Right ventricle myocardium inferior (tissue), 1 donor: ENCODE results near the gene ABCG4. TPM values are rescaled to one million over a fixed set of nuclear protein-coding genes. Genes with fewer than 3 reads are reported as not detected.
"Not testable (repeated sequence)": the region's sequence is repeated elsewhere in the genome, so short reads cannot be mapped to it uniquely, and the experiment has no call there.

Source experiments
- ATAC-seq: fragments of 200-7000 bp; cut with Tn5 transposase; one replicate; pipeline ENCODE4 v1.9.1; 2020; ENCODE audit warnings: mild to moderate bottlenecking, moderate library complexity
- DNase-seq: peaks from one replicate; pipeline ENCODE4 v3.0.0; 2021; ENCODE audit errors: missing footprints
- intact Hi-C: fragments of 100-400 bp; cut with DNase I; formaldehyde crosslinking; loops from one replicate; pipeline ENCODE4 v1.11.0; 2022
- total RNA-seq: library from RNA; stranded (reverse); fragmentation: NEBNext Ultra II Directional; extraction: Animal tissue kit (Norgen Biotek cat#: 25700); gene quantifications from one replicate; pipeline ENCODE4 v1.2.1, GENCODE V29; 2021
- donor health status: DM: no; HTN: yes; CAD: no; lungs with severe emphysema.

ABCG4 gene
- total RNA-seq, 1 donor from 2014 or later: 1.3 TPM

GRCh38 chr11:119193001-119193400 is 44.1 kb downstream of the ABCG4 start:
- intact Hi-C loops: no loop called here
- no peak for DNase-seq

GRCh38 chr11:119193626-119194025 is 44.8 kb downstream of the ABCG4 start:
- ATAC-seq: no peak
- intact Hi-C loops: no loop called here
- no peak for DNase-seq

More at GRCh38 chr11:119193001-119193400, 44.1 kb downstream of the ABCG4 start:
- ATAC-seq: no peak

DNA sequence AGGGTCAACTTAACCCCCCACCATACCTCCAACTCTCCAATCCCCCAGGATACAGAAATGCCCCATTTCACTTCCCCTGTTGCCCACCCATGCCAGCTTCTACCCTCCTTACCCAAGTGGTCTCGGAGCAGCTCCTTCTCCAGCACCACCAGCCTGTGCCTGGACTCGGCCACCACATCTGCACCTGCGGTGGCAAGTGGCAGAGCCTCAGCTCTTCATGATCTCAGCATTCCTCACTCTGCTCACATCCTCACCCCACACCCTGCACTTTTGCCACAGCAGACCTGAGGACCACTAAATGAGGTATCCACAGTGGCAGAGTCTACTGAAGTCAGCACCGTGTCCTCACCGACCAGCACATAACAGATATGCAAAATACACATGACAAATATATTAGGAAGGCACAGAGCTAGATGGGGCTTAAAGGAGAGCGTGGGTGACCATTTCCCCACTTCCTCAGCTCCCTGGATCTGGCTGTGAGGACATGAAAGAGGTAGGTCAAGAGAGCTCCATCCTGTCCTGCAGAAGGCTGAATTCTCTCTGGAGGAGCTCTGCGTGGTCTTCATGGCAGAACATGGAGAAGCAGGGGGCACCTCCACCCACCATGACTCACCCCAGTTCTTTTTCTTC is 46.1 kb downstream of the ABCG4 start:
- intact Hi-C loops: loop anchor here (5.0 kb wide), 1 partner anchor 88 kb away; the partner anchor contains the start of gene C2CD2L
- ATAC-seq (no peak), DNase-seq (no peak)

GRCh38 chr11:119195680-119196079 is 46.8 kb downstream of the ABCG4 start:
- DNase-seq: no peak
- intact Hi-C loops: loop anchor here (2.0 to 5.0 kb wide), 3 partner anchors 27 to 88 kb away; partner anchors contain the start of genes ABCG4, C2CD2L and NLRX1
- peak; percentile 37 for ATAC-seq

DNA sequence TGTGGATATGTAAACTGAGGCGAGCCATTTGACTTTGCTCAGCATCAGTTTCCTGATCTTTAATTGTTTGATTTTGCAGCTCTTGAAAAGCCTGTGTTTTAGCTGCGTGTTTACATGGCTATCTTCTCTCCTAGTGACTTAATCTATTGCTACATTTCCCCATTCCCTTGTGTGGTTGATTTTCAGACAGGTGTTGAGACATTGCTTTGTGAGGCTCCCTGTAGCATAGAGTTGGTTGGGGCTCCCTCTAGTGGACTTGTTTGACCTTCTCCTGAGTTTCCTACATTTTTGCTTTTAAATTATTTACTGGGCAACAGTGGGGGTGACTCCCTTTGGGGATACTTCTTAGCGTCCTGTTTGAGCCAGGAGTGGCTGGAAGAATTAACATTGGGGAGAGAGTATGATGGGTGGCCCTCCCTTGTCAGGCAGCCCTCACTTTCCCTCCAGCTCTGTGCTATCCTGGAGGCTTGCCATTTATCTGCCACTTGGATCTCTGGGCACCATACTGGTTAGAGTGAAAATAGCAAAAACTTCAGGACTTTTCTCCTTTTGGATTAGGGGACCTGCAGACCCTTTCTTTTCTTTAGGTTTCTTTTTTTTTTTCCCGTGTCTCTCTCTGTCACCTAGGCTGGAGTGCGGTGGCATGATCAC is 48.1 kb downstream of the ABCG4 start:
- intact Hi-C loops: loop anchor here (2.0 to 5.0 kb wide), 3 partner anchors 28 to 90 kb away; partner anchors contain the start of genes ABCG4, C2CD2L and NLRX1
- ATAC-seq (peak; percentile 87), DNase-seq (no peak)

DNA sequence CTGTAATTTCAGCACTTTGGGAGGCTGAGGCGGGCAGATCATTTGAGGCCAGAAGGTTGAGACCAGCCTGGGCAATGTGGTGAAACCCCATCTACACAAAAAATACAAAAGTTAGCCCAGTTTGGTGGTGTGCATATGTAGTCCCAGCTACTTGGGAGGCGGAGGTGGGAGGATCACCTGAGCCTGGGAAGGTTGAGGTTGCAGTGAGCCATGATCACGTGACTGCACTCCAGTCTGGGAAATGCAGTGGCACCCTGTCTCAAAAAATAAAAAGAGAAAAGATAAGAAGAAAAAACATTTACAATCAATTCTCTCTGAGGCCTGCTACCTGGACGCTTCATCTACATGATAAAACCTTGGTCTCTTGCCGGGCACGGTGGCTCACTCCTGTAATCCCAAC is 50.1 kb downstream of the ABCG4 start:
- ATAC-seq: no peak
- intact Hi-C loops: loop anchor here (5.0 kb wide), 1 partner anchor 92 kb away; the partner anchor contains the start of gene C2CD2L
- no peak for DNase-seq

DNA sequence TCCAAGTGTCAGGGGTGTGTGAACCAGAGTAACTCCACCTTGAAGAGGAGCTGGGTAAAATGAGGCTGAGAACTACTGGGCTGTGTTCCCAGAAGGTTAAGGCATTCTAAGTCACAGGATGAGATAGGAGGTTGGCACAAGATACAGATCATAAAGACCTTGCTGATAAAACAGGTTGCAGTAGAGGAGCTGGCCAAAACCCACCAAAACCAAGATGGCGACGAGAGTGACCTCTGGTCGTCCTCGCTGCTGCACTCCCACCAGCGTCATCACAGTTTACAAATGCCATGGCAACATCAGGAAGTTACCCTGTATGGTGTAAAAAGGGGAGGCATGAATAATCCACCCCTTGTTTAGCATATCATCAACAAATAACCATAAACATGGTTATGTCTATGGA is 52.4 kb downstream of the ABCG4 start:
- DNase-seq, ATAC-seq, intact Hi-C loops: not testable (repeated sequence)

DNA sequence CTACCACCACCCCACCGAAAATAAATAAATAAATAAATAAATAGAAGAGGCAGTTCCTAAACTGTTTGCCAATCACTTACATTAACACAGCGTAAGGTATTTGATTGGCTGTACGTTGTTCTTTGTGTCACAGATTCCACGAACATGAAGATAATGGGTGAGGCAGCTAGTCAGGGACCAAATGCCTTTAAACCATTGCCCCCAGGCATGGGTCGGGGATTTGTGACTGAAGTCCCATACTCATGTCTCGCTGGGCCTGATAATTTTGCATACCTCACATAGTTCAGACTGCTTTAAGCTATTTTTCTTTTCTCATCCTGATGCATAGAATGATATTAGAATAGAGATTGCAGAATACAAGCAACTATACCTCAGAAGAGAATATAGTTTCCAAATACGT is 53.7 kb downstream of the ABCG4 start:
- DNase-seq (no peak), ATAC-seq (no peak)
- intact Hi-C loops: no loop called here

- DNase-seq (no peak), ATAC-seq (no peak)
- intact Hi-C loops: loop anchor here (2.0 kb wide), 1 partner anchor 113 kb away; the partner anchor contains the start of gene MCAM
These were observed 55.2 kb downstream of the ABCG4 start for GRCh38 chr11:119204066-119204465.

- intact Hi-C loops: loop anchor here (1.0 to 2.0 kb wide), 2 partner anchors 79 to 112 kb away; partner anchors contain the start of gene MCAM
- no peak for ATAC-seq
- DNase-seq: peak; percentile 76
These were observed 56.2 kb downstream of the ABCG4 start for GRCh38 chr11:119205080-119205479.

DNA sequence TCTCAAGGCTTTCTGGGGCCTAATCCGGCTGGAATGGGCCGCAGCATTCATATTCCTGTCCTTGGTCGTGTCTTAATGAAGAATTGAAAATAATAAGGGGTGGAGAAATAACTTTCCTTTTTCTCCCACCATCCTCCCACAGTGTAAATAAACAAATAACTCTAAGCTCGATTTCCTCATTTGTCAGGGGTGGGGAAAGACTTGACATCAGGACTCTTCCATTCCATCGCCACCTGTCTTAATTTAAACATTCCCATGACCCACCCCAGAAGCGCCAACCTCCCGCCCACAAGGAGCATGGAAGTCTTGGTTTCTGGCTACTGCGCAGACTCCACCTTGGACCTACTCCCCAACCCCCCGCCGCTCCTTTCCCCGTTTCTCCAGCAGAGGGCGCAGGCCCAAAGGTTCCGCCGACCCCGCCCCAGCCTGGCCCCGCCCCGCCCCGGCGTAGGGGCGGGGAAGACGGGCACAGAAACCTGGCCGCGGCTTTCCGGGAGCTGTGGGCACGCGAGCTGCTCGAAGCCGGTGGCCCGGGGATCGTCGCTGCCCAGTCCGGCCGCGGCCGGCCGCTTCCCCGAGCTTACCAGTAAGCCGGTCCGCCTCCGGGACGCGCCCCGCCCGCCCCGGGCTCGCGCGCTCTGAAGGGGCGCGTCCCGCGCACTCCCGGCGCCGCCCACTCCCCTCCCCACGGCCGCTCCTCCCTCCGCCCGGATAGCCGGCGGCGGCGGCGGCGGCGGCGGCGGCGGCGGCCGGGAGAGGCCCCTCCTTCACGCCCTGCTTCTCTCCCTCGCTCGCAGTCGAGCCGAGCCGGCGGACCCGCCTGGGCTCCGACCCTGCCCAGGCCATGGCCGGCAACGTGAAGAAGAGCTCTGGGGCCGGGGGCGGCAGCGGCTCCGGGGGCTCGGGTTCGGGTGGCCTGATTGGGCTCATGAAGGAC is 57.0 kb downstream of the ABCG4 start, which contains the start of gene CBL:
TSS of gene CBL (plus strand) at position 766 of the 937 bp plus-strand sequence. CDS start at position 845, 79 bp downstream.
- ATAC-seq (peak; percentile 98), DNase-seq (peak; percentile 95)
- intact Hi-C loops: loop anchor here (1.0 to 2.0 kb wide), 2 partner anchors 78 to 111 kb away; partner anchors contain the start of gene MCAM

GRCh38 chr11:119206511-119207414 is 57.9 kb downstream of the ABCG4 start:
- ATAC-seq (peak; percentile 27), DNase-seq (peak; percentile 81)

DNA sequence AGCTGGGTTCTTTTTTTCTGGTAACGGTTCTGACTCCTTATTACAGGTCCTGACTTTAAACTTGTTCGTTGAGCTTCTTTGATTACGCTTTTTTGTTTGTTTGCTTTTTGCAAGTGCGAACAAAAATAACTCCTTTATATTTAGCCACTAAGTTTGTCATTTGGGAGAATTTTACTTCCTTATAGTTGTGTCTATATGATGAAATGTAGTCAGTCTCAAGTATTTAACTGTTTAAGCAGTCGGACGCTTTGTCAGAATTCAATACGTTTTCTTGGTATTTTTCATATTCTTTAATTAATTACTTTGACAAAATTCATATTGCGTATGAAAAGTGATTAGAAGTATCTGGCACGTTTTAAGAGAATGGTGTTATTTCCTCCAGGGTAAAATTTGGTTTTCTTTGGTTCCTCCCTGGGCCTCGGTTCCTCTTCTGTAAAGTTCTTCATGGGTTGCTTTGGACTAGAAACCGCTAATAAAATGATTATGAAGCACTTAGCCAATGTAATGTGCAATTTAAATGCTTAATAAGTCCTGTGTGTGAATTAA is 58.6 kb downstream of the ABCG4 start:
- ATAC-seq (no peak), DNase-seq (no peak)
- intact Hi-C loops: no loop called here

More at GRCh38 chr11:119206511-119207414, 57.9 kb downstream of the ABCG4 start:
- intact Hi-C loops: no loop called here

DNA sequence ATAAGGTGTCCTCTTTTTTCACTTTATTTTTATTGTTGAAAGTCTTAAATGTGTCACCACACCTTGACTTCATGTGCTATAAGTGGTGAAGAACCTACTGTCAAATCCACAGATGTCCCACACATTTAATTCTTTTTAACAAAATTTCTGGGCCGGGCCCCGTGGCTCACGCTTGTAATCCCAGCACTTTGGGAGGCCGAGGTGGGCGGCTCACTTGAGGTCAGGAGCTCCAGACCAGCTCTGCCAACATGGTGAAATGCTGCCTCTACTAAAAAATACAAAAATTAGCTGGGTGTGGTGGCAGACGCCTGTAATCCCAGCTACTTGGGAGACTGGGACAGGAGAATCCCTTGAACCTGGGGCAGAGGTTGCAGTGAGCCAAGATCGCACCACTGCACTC is 60.3 kb downstream of the ABCG4 start:
- DNase-seq (no peak), ATAC-seq (no peak)
- intact Hi-C loops: no loop called here

DNA sequence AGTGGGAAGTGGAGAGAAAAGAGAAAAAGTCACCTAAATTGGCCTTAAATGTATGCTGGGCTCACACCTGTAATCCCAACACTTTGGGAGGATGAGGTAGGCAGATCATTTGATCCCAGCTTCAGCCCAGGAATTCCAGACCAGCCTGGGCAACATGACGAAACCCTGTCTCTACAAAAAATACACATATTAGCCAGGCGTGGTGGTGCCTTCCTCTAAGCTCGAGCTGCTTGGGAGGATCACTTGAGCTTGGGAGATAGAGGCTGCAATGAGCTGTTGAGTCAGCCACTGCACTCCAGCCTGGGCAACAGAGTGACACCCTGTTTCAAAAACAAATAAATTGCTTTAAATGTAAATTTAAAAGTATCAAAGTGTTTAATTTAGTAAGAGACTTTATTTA is 61.2 kb downstream of the ABCG4 start:
- intact Hi-C loops: no loop called here
- no peak for DNase-seq
- ATAC-seq: no peak
